Stimulated activated CD8-positive, alpha-beta memory T cell treated with anti-CD3 and anti-CD28 coated beads, Interleukin-2, amount 100 ng/mL, for 48 hours (primary cell): ENCODE measurements around the gene KIF25.

Experiments
- DNase-seq, 2 donors: peaks; one replicate each; pipeline ENCODE4 v3.0.0-alpha.2; 2020; ENCODE audit warnings: low read depth in 2 of 2

Gene KIF25

DNA sequence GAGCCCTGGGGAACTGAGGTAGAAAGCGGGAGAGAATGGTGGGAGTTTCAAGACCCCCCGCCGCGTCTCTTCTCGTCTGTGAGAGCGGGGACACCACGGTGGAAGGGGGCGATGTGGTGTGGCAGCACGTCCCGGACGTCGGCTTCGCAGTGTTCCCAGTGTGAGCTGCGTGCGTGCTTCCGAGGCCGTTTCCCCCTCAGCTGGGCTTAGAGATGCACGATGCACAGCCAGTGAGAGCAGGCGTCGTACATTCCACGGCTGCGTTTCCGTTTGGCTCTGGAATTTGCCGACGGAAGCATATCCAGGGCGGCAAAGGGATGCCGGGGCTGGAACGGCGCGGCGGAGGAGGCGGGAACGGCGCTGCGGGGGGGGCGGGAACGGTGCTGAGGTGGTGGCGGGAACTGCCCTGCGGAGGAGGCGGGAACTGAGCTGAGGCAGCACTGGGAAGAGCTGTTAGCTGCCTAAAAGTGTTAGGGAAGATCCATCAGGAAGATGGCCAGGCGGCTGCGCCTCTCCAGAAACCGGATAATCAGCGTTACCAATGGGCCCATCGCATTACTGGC, 37.7 kb downstream of the KIF25 start:
- no peak for DNase-seq

DNA sequence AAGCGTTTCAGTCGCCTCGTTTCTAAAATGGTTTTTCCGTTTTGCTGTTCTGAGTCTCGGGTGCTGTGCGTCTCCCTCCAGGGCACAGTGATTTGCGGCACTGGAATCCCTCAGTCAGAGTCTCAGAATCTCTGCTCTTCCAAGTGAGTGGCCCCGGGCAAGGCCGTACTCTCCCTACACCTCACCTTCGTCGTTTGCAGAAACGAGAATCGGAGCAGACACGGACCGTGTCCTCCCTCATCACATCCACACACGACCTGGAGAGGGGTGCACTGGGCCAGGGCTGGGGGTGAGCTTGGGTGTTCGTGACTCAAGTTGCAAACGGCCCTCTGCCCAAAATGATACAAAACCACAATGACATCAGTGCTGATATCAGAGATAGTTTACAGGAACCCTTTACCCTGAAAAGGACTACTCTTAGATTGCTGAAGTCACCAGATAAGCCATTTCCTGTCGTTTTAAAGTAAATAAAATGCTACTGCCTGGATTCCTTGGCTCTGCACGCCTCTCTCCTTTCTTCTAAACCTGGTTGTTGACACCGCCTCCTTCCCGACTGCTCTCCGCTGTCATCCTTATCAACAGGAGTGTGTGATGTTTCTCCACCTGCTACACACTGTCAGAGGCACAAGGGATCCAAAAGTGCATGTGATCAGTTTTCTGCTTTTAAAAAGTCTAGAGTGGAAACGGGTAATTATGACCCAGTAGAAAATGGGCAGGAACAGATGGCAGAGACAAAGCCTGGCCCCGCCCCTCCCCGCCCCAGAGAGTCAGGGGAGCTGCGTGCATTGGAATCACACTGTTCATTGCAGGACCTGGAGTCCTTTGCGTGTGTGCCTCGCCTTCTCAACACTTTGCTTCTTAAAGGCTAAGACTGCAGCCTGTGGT, 38.4 kb downstream of the KIF25 start:
- DNase-seq: no peak

DNA sequence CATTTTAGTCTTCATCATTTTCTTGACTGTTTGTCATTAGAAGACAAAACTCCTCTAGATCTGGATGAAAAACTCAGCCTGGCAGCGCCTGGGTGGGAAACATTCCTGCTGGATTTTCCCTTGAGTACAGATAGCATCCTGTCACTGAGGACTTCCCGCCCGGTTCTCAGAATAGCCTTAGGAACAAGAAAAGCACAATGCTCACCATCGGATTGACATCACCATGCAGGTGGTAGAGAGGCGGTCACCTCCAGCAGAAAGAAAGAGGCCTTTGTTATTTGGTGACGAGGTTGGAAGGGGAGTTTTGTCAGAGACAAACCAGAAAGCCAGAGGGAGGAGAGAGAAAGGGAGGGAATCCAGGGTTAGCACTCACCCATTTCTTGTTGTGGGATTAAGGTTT, 39.8 kb downstream of the KIF25 start:
- DNase-seq: no peak

DNA sequence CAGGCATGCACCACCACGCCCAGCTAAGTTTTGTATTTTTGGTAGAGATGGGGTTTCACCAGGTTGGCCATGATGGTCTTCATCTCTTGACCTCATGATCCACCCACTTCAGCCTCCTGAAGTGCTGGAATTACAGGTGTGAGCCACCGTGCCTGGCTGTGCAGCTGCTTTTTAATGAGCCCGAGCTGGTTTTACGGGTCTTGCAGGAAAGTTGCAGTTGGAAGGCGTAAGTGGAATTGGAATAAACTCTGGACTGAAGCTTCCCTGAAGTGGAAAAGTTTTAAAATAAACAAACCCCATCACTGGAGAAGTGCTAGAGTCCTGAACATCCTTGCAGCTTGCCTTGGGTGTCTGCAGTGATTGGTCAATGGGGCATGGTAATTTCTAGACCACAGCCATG, 40.4 kb downstream of the KIF25 start:
- DNase-seq: no peak

DNA sequence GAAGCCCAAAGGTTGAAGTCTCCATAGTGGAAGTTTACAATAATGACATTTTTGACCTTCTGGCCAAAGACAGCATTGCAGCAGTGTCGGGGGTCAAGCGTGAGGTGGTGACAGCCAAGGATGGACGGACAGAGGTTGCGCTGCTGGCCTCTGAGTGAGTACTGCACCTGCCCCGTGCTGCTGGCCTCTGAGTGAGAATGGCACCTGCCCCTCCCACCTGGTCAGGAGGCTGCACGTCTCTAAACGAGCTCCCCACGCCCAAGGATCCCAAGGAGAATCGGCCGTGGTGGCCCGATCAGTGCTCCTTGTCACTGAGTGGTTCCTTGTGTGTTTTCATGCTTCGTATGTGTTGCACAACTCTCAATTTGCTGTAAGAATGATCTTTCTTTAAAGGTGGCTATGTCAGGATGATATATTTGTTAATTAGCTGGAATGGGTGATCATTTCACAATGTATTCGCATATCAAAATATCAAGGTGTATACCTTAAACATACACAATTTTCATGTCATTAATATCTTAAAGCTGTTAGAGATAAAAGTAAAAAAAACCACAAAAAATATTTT, 41.2 kb downstream of the KIF25 start:
- no peak for DNase-seq

DNA sequence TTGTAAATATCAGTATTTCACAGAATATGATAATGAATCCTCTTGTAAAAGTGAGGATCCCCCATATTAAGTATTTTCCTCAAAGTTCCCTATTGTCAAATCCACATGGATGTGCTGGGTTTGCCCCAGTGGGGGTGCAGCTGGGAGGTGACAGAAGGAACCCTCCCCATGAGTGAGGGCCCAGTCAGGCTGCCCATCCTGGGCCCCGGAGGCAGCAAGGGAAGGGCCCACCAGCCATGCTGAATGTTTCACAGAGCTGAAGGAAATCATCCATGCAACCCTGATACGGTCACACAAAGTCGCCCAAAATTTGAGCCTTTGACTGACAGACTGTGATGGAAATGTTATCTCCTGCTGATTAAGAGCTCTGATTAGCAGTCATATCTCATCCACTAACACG, 41.8 kb downstream of the KIF25 start:
- no peak for DNase-seq

DNA sequence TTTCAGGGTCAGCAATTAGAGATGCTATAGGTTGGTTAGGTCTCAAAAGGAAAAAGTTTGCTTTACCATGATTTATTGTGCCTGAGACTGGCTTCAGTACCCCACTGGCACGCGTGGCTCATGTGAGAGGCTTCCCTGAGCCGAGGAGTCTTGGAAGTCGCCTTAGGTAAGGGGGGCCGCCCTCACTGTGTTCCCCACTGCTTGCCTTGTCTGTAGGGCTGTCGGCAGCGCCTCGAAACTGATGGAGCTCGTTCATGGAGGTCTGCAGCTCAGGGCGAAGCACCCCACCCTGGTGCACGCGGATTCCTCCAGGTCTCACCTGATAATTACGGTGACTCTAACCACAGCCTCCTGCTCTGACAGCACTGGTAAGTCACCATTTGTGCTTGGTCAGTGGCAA, 42.4 kb downstream of the KIF25 start:
- DNase-seq: no peak

DNA sequence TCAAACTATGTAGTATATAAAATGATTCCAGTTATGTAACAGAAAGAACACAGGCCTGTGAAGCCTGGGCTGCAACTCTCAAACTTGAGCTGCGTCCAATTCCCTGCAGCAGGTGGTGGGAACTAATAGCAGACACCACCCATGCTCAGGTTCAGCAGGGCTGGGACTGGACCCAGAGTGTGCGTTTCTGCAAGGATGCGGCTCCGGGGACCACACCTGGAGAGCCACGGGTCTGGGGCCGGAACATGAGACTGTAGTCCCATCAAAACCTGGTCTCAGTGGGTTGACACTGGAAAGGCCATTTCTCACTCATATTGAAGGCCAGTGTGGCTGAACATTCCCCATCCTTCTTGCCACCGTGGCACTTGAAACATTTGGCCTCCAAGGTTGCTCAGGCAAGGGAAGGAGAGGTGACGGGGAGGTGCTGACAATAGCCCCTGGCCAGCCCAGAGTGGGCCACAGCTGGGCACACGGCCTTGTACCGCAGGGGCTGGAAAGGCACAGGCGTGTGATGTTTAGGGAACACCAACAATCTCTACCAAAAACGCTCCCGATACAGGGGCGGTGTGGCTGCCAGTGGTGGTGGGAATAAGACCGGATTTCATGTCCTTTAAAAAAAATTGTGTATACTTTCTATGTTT, 43.5 kb downstream of the KIF25 start:
- DNase-seq: no peak

DNA sequence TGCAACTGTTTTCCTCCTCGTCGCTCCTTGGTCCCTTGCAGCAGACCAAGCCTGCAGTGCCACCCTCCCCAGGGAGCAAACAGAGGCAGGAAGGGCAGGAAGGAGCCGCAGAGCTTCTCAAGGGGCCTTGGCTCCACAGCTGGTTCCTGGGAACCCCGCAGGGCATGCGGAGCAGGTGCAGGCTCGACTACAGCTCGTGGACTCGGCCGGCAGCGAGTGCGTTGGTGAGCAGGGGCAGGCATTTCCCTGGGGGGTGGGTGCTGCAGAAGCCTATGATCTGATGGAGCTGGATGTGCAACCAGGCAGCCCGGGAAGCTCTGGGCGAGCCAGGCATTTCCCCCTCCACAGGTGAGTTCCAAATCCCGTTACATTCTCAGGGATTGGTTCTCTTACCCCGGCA, 44.5 kb downstream of the KIF25 start:
- DNase-seq: no peak

DNA sequence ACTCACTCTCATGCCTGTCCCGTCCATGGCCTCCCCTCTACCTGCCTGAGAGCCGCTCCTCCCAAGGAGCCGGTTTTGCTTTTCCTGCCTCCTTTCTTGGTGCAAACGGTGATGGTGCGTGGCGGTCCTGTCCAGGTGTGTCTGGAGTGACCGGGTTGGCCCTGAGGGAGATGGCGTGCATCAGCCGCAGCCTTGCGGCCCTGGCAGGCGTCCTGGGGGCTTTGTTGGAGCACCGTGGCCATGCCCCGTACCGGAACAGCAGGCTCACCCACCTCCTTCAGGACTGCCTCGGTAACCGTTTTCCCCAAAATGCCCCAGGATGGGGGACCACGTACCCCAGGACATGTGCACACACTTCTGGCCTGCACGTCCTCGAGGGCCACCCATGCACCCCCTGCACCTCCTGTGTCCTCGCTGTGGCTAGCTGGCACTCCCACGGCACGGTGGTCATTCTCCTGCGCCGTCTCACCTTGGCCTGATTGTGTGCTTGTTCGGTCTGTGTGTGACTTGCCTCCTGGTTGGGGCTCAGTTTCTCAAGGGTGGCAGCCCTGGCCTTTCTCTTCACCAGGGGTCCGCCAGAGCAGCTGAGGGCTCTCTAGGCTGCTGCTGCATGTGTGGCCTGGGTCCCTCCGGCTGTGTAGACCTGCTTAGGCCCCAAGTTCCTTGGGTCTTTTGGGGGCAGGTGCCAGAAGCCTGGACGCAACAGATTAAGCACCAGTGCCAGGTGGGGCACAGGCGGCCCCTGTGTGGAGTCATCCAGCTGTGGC, 45.1 kb downstream of the KIF25 start:
- no peak for DNase-seq

DNA sequence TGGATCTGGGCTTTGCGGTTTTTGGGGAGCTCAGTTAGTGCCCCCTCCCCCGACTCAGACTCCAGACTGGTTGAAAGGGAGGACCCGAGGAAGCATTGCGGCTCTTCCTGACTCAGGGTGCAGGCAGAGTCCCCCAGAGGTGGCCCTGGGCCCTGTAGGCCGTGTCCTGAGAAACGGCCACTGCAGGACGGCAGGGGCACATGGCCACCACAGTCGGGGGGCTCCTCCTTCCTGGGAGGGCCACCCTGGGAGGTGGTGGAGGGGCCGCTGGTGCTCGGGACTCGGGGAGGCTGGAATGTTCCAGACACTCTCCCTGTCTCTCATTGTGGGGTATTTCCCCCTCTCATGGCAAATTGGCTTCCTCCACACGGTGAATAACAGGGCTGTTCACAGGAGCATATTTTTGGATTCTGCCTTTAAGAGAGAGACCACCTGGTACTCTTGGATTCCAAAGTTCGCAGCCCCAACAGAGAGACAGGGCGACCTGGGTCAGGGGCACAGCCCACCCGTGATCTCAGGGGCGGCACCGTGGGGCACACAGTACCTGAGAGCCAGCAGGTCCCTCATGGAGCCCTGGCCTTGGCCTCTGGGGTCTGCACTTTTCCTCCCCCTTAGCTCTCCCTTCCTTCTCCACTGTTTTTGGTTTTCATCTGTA, 45.8 kb downstream of the KIF25 start:
- DNase-seq: no peak

DNA sequence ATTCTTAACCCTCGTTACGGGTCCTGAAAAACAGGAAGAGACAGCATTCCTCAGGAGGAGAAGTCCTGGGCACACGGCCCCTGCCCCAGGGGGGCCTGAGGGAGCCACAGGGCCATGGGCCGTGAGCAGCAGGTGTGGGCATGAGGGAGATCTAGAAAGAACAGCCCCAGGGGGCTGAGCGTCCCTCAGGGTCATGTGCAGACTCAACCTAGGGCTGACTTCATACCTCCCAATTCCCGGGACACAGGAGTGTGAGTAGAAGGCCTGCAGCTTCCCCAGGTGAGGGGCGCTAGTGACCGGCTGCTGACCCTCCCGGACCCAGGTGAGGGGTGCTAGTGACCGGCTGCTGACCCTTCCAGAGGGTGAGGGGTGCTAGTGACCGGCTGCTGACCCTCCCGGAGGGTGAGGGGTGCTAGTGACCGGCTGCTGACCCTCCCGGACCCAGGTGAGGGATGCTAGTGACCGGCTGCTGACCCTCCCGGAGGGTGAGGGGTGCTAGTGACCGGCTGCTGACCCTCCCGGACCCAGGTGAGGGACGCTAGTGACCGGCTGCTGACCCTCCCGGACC, 46.5 kb downstream of the KIF25 start:
- DNase-seq: no peak

DNA sequence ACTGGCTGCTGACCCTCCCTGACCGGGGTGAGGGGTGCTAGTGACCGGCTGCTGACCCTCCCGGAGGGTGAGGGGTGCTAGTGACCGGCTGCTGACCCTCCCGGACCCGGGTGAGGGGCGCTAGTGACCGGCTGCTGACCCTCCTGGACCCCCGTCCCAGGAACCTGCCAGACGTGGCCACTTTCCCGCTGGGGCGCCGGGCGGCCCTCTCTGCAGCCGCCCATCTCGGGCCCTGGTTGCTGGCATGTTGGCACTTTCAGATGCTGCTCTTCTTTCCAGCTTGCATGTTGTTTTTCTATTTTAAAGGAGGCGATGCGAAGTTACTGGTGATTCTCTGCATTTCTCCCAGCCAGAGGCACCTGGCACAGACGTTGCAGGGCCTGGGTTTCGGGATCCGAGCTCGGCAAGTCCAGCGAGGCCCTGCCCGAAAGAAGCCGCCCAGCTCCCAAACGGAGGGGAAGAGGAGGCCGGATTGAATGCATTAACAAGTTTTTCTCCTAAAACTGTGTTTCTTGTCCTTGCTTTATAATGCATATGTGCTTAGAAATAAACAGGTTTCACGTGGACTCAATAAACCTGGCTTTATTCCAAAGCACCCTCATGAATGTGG, 47.2 kb downstream of the KIF25 start:
- DNase-seq: no peak

DNA sequence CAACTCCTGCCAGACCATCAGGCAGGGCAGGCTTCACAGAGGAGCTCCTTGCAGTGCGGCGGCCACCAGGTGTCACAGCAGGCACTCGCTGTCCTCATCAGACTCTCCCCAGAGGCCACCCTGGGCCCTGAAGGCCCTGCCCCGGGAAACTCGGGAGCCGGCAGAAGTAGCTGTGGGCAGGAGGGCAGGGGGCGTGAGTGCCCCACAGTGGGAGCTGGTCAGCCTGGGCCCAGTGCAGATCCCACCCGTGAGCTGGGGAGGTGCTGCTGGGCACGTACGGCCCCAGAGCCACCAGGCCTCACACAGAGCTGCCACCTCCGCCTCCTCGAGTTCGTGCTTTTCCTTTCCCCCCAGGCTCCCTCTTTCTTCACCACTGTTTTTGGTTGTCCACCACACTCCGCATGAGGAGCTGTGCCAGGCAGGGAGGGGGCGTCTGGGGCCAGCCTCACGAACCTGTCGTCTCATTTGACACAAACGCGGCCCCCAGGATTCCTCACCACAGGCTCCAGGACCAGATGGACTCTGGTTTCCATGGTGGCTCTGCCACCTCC, 47.7 kb downstream of the KIF25 start:
- no peak for DNase-seq

DNA sequence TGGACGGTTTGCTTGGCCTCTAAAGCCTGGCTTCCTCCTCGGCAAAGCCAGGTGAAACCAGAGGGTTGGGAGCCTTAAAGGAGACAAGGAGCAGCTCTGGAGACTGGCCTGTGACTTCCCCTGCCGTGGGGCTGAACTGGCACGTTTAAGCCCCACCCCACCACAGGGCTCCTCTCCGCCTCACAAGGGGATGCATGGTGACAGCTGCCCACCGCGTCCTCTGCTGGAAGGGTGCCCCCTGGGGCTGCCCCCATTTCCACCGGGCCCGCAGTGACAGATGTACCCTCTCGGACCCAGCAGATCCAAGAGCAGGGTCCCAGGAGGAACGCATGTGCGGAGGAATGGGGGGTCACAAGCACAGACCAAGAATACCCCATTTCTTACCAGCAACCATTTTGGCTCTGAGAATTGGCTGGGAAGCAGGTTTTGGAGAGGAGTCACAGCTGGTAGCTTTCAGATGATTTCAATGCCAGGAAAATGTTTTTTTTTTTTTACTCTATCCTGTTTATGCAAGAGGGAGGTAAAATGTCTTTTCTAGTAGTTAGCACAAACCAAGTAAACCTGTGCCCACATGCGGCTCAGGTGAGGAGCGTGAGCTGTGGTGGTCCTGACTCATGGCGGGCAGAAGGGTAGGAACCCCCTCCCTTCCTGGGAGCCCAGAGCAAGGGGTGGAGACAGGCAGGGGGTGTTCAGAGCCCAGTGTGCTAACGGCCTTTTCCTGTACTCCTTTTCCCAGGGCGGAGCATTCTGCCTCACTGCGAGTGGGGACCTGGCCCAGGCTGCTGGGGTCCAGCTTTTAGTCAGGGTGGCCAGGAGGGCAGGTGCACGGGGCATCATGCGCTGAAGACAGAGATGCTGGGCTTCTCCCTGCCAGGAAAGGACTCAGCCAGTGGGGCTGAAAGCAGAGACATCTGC, 48.5 kb downstream of the KIF25 start:
- no peak for DNase-seq

DNA sequence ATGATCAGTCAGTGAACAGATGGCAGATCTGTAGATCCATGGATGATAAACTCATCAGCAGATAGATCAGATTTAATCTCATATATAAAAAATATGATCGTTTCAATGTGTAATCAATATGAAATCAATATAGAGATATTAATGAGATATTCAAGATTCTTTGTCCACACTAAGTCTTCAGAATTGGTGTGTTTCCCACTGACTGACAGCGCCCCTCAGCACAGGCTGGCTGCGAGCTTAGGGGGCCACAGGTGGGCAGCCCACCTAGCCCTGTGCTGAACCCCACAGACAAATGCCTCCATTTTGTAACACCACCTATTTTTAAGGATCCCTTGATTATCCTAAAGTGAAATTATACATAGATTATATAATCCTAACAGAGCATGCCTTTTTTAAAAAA, 49.2 kb downstream of the KIF25 start:
- DNase-seq: no peak

DNA sequence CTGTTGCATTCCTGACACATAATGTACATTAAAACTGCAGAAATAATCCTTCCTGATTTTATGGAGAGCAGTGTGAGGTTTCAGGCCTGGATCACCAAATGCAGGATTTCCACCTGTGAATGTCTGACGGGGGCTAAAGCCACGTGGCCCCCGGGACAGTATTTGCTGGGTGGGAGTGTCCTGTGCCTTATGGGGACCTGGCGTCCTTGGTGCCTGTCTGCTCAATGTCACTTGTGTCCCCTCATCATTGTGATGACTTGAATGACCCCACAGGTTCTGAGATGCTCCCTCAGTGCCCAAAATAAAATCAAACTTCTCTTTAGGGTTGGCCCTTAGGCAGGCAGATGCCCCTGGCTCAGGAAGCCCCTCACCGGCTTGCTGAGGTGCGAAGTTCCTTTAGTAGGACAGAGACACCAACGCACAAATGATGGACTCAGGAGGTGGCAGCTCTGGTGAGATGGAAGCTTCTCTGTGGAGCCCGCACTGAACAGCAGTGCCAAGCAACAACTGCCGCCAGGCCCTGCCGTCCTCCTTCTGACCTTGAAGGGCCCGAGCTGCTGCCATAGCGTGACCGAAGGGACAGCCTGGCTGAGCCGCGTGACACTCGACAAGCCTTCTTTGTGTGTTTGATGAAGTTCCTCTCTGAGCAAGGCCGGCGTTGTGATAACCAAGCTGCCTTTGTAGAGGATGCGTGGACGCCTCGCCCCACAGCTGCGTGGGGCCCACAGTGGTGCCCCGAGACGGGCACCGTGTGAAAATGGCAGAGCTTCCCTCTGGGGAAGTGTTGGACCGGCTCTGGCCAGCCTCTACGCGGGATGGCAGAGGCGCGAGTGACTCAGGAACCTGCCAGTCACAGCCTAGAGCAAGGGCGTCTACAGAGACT, 50.6 kb downstream of the KIF25 start:
- DNase-seq: no peak

DNA sequence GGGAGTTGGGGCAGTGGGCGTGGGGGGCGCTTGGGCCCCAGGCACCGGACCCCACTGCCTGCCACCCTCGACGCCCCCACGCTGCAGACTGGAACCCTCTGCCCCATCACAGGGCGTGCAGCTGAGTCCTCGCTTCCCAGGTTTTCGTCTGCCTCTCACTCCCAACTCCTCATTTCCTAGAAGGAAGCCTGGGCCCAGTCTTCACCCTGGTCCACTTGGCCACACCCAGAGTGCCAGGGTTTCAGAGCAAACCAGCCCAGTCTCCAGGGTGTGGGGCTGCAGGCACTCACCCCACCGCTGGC, 51.2 kb downstream of the KIF25 start:
- no peak for DNase-seq

DNA sequence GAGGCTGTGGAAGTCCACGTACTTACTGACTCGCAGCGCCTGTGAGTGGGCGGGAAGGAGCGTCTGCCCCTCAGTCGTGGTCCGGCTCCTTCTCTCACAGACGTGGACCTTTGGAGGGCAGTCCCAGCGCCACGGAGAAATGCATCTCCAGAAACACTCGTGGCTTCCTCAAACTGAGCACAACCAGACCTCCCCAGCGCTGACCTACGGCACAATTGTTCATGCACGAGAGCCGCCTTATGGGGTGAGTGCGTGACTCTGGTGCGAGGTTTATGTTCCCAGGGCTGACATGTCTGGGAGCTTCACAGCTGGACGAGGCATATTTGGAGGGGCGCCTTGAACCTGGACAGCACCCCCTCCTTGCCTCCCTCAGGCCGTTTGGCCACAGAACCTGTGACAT, 51.8 kb downstream of the KIF25 start:
- DNase-seq: no peak
